ENCODE measurements around the gene TMEM52. TPM values are rescaled to one million over a fixed set of nuclear protein-coding genes. Genes with fewer than 3 reads are reported as not detected.
A peak's percentile ranks its signal among the peaks of the same experiment; 100 is the strongest.

TMEM52 gene
- total RNA-seq, 1 donor from 2014 or later, result 3.7 TPM

- H3K36me3 Mint-ChIP-seq (ENCODE audit: low read depth), result no peaks in the 10 kb centered on the region
- H3K4me3 Mint-ChIP-seq, result no peak overlapping the region
- DNase-seq (ENCODE audit: low read depth, low spot score), result no peak
- no peaks in the 10 kb centered on the region for H3K9me3 Mint-ChIP-seq
- no peaks in the 10 kb centered on the region for H3K27me3 Mint-ChIP-seq (ENCODE audit: low read depth)
- H3K27ac Mint-ChIP-seq (ENCODE audit: unreplicated experiment), result no peak overlapping the region
- no peak for TF ChIP-seq CTCF (conservative IDR thresholded peaks at IDR 0.05)
- peaks cover 15% of the 10 kb centered on the region for H3K4me1 Mint-ChIP-seq
These were observed 10.6 kb downstream of the TMEM52 start for GRCh38 chr1:1908506-1908791.

GRCh38 chr1:1907098-1907736 is 11.9 kb downstream of the TMEM52 start:
- no peak for TF ChIP-seq CTCF (conservative IDR thresholded peaks at IDR 0.05)
- H3K9me3 Mint-ChIP-seq, result no peaks in the 10 kb centered on the region
- H3K4me3 Mint-ChIP-seq, result no peak overlapping the region
- H3K4me1 Mint-ChIP-seq, result peaks cover 15% of the 10 kb centered on the region
- no peak for DNase-seq (ENCODE audit: low read depth, low spot score)
- no peak overlapping the region for H3K27ac Mint-ChIP-seq (ENCODE audit: unreplicated experiment)
- H3K27me3 Mint-ChIP-seq (ENCODE audit: low read depth), result no peaks in the 10 kb centered on the region
- no peaks in the 10 kb centered on the region for H3K36me3 Mint-ChIP-seq (ENCODE audit: low read depth)

- peaks cover 15% of the 10 kb centered on the region for H3K4me1 Mint-ChIP-seq
- DNase-seq (ENCODE audit: low read depth, low spot score), result peak; percentile 87
- TF ChIP-seq CTCF (conservative IDR thresholded peaks at IDR 0.05), result peak; percentile 91
- H3K27me3 Mint-ChIP-seq (ENCODE audit: low read depth), result no peaks in the 10 kb centered on the region
- peak overlapping the region; percentile 78 for H3K4me3 Mint-ChIP-seq
- no peak overlapping the region for H3K27ac Mint-ChIP-seq (ENCODE audit: unreplicated experiment)
- no peaks in the 10 kb centered on the region for H3K36me3 Mint-ChIP-seq (ENCODE audit: low read depth)
- no peaks in the 10 kb centered on the region for H3K9me3 Mint-ChIP-seq
These were observed 12.6 kb downstream of the TMEM52 start for GRCh38 chr1:1906185-1907097.

- TF ChIP-seq CTCF (conservative IDR thresholded peaks at IDR 0.05), result no peak
- Mint-ChIP-seq H3K9me3 (no peaks in the 10 kb centered on the region), H3K36me3 (ENCODE audit: low read depth) (no peaks in the 10 kb centered on the region), H3K4me1 (peaks cover 6% of the 10 kb centered on the region), H3K27ac (ENCODE audit: unreplicated experiment) (no peak overlapping the region), H3K27me3 (ENCODE audit: low read depth) (no peaks in the 10 kb centered on the region), H3K4me3 (no peak overlapping the region)
- DNase-seq (ENCODE audit: low read depth, low spot score), result no peak
These were observed 15.9 kb downstream of the TMEM52 start for GRCh38 chr1:1903224-1903623.

- DNase-seq (ENCODE audit: low read depth, low spot score), result no peak
- Mint-ChIP-seq H3K27ac (ENCODE audit: unreplicated experiment) (no peak overlapping the region), H3K9me3 (no peaks in the 10 kb centered on the region), H3K36me3 (ENCODE audit: low read depth) (no peaks in the 10 kb centered on the region), H3K27me3 (ENCODE audit: low read depth) (no peaks in the 10 kb centered on the region), H3K4me1 (peaks cover 6% of the 10 kb centered on the region), H3K4me3 (no peak overlapping the region)
- no peak for TF ChIP-seq CTCF (conservative IDR thresholded peaks at IDR 0.05)
These were observed 17.3 kb downstream of the TMEM52 start for GRCh38 chr1:1901641-1902294.
